Limb (tissue), 2 donors: ENCODE results near the gene MAML3.
A peak's percentile ranks its signal among the peaks of the same experiment; 100 is the strongest.

ENCODE experiments used
- DNase-seq, 2 donors: peaks; one replicate each; pipeline ENCODE4 v3.0.0-alpha.2; 2016; ENCODE audit errors: extremely low spot score in 2 of 2

Gene MAML3

DNA sequence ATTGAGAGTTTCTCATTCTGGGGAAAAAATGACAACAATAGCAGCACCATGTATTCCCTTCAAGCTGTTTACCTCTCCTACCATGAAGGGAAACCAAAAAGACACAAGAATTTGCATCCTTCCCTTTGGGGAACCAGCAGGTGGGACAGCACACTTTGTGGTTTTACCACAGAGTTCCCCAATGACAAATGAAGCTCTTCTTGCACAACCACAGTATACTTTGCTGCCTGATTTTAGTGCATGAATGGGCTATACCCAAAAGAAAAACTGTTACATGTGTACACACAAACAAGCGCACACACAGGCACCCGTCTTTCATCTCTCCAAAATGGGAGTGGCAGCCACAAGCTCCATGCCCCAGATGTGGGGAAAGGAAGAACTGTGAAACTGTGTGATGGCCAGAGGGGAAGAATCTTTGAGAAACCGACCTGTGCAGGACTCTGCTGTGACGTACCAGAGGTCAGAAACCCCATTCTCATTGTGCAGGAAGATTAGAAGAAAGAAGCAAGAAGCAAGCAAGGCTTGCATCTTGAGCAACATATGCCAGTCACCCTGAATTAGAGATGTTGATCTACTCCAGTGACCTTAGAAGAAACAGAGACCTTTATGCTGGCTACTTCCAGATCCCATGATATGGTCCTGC is 2.7 kb upstream of the MAML3 start:
- DNase-seq: no peak

DNA sequence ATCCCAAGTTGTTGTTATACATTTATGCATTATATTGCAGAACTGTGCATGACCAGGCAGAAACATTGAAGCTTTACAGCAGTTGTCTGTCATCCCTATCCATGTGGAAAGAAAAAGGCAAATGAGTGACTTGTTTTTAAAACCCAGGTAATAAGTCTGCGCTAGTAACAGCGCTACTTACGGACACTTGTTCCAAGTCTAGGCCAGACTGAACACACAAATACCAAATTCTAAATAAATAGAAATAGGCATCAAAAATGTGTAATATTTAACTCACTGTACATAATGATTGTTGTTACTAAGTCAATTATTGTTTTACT is 548 bp upstream of the MAML3 start:
- DNase-seq: no peak

DNA sequence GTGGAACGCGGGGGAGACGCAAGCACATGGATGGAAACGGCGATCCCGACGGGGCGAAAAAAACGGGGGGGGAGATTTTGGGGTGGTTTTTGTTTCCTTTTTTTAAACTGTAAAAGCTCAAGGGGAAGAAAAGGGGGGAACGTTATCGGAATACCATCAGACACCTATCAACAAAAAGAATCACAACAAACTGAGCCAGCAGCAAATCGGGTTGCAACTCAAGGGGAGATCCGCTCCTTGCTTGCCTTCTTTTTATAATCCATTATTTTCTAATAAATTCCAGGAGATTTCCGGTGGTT is 616 bp downstream of the MAML3 start:
- DNase-seq: no peak

DNA sequence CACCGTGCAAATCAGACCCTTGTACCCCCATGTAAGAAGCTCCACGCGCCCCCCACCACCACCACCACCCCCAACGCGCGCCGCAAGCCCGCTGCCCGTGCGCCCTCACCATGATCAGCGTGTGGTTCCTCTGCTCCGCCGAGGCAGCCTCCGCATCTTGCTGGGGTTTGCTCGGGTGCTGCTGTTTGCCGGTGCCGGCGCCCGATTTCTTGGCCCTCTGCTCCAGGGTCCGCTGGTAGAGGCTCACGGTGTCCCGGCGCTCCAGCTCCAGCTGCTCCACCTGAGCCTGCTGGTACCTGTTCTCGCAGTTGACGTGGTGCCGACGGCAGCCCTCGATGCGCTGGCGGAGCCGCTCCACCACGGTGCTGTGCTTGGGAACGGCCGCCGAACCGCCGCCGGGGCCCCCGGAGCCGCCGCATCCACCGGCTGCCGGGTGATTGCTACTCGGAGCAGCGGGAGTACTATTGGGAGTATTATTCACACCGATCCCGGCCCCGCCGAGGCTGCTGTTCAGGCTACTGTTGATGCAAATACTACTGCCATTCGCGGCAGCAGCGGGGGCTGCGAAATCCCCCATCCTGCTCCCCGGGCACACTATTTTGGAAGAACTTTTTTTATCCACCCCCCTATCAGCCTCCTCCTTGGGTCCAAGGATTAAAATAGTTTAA is 1.1 kb downstream of the MAML3 start:
- peak; percentile 21 to 77 for DNase-seq

DNA sequence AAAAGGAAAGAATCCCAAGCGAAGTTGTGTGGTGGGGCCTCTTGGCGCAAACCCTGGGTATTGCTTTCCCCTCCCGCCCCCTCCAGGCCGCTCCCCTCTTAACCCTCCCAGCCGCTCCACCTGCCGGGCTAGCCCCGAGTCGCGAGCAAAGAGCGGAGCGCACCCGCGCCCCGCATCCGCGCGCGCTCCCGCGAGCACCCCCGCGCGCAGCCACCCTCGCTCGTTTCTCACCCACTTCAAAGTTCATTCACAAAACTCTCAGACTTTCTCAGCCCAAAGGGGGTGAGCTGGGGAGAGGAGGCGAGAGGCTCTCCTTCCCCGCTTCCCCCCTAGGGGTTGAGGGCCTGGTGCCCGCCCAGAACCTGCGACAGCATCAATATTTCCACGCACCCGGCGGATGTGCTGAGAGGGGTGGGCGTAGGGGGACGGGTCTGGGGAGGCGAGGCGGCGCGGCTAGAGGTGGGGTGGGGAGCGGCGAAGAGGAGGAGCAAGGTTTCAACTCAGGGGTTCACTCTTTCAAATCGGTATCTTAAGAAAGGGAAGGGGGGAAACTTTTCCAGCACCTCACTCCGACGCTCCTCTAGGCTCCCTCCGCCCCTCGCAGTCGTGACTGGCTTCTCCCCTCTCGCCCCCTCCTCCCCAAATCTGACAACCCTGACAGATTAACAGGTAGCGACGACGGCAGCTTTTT is 1.8 kb downstream of the MAML3 start:
- peak; percentile 16 to 89 for DNase-seq

DNA sequence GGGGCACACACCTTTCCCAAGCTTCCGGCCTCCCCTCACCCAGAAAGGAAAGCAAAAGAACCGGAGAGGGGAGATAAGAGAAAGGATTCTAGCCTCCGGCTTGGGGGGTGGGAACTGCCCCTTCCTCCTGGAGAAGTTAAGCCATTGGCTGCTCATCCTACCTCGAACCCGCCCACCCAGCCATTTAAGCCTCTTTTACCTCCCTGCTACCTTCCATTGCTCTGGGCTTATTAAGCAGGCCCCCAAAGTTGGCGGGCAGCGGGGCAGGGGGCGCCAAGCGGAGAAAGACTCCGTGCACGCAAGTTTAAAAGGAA is 2.3 kb downstream of the MAML3 start:
- peak; percentile 86 to 91 for DNase-seq

DNA sequence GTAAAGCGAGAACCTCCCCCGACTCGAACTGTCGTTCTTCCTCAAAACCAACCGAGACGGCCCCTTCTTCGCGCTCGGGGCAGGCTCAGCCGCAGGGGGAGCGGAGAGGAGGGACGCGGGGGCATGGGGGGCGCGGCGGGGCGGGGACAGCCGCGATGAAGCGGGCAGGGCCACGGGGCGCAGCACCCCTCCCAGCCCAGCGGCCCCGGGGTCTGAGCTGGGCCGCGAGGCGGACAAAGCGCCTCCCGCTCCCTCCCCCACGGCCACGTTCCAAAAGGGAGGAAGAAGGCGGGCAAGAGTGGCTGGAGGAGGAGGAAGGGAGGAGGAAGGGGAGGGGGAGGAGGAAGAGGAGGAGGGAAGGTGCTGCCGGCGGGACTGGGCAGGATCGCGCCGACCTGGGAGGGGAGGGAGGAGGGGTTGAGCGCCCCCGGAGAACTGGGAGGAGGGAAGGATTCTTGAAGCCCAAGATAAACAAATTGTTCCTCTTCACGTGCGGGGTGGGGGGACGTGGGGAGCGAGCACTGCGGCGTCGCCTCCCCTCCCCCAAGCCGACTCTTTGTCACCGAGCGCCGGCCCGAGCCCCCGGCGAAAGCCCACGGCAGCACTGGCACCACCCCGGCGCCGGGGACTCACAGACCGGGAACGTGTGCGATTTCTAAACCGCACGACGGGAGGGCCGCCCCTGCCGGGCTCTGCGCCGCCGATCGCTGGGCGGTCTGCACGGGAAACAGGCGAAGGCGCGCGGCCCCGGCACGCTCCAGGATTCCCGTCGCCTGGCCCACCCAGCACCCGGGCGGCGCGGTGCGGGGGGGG is 2.9 kb downstream of the MAML3 start:
- peak; percentile 92 to 93 for DNase-seq

DNA sequence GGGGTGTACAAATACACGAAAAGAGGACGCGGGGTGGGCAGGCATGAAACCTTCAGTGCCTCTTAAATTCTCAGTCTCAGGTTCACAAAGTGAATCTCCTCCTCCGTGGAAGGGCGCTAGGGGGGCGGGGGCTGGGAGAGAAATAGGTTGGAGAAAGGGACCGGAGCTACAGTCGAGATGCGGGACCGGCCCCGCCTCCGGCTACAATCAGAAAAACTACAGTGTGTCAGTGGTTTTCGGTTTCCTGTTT is 3.4 kb downstream of the MAML3 start:
- no peak for DNase-seq

DNA sequence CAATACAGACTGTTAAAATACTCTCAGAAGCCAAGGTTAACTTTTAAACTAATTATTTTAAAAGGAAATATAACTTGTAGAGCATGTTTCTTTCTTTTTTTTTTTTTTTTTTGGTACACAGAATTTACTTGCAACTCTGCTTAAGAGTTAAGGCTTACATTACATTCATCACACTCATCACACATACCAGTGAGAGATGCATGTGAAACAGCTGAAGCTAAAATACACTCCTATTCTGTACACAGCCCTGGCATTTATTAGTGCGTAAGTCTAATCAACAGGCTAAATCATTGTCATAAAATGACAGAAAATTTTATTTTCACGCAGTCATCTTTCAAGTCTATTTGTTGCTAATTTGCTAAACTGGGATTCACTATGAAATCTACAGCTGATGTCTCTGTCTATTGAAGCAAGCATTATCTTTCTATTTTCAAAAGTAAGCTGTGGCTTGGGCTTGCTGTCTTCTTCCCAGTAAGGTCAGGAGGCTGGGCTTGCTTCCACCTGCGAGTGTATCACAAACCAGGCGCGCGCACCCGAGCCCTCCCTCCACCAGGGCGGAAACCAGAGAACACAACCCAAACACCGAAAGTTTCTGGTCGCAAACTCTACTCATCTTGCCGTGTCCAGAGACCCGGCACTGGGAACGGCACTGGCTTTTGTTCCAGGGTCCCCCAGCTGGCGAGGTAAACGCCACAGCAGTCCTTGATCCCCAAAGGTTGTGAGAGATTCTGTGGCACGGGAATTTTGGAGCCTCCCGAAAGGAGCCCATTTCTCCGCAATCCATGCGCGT is 3.9 kb downstream of the MAML3 start:
- DNase-seq: peak; percentile 21 to 80

DNA sequence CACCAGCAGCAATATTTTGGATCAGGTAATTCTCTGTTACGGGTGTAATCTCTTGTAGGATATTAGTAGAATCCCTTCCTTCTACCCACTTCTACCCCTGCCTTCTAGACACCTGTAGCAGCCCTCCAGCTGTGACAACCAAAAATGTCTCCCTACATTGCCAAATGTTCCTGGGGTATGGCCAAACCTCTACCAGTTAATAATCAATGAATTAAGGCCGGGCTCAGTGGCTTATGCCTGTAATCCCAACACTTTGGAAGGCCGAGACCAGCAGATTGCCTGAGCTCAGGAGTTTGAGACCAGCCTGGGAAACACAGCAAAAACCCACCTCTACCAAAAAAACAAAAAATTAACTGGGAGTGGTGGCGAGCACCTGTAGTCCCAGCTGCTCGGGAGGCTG is 9.9 kb downstream of the MAML3 start:
- no peak for DNase-seq

DNA sequence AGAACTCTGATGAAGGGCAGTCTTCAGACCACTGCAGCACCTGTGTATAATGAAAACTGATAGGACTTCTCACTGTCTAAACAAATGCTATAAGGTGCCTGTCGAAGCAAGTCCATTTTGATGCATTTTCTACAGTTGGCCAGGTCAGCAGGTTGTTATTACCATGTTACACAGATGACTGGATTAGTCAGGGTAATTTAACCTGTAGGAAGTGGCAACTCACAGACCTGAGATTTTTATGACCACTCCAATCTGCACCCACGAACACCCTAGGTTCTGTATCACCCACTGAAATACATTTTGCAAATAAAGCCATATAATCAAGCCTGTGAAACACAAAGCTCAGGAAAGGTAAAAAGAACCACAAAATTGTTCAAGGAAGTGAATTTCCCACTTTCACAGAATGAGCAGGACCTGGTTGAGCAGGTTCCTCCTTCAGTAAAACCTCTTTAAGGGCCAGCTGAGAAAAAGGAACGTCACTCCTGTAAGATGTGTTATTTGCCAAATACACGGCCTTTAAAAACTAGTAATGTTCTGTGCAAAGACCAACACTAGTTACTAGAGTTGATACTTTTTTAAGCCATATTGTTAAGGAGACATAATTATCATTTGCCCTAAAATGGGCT is 12.7 kb downstream of the MAML3 start:
- no peak for DNase-seq

DNA sequence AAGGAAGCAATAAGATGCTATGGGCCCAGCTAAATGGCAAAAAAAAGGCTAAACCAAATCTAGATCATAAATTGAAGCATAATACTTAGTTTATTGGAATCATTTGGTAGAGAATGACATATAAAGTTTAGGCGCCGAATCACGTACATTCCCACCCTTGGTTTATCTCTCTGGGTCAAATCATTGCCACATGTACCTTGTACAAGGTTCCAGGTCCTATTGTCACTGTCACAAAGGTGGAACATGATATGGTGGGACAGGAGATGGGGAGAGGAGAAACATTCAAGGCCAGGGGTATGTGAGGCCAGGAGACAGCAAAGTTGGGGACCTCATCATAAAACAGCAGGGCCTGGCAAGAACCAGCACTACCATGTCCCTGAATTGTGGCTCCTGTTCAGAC is 13.4 kb downstream of the MAML3 start:
- no peak for DNase-seq

DNA sequence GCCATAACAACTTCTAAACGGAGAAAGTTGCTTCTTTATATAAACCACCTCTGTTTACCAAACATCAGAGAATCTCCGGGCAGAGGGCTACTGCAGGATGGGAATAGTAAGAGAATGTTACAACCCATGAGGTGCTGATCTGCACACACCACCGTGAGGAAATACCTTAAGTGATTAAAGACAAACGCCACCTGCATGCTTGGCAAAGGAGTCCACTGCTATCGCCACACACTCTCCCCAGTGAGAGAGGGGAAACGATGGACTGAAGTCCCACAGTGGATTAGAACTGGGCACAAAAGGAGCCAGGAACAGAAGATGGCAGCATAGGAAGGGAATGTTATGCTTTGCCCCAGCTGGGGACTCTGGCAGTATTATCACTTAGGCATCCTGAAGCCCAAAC is 15.6 kb downstream of the MAML3 start:
- no peak for DNase-seq

DNA sequence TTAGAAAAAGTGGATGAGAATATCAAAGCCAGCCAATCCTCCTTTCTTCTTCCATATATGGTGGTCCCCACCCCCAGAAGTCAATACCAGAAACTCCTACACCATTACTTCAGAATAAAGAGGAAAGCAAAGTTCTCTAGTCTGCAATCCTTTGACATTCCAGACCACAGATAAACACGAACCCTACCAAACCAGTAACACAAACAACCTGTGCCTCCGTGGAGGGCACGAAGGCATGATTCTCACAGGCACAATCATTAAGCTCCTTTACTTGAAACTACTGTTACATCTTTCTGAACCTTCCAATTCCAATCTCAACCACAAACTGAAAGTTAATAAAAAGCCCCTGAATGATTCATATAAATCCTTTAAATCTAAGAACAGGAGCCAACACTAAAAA is 16.3 kb downstream of the MAML3 start:
- no peak for DNase-seq

DNA sequence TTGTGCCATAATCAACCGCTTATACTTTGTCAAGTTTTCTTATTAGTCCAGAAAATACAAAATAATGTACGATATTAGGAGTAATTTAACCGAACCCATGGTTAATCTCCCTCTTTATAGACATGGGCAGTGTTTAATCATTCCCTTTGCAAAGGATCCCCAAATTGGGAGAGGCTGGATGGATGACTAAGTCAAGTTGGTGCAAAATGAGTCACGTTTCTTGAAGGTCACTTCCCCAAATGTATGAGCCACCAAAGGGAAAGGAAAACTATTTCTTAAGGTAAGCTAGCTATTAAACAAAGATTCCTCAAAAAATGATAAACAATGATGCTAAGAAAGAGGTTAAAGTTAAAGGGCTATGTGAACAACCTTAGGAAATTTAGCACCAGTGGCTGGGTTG is 17.5 kb downstream of the MAML3 start:
- no peak for DNase-seq

DNA sequence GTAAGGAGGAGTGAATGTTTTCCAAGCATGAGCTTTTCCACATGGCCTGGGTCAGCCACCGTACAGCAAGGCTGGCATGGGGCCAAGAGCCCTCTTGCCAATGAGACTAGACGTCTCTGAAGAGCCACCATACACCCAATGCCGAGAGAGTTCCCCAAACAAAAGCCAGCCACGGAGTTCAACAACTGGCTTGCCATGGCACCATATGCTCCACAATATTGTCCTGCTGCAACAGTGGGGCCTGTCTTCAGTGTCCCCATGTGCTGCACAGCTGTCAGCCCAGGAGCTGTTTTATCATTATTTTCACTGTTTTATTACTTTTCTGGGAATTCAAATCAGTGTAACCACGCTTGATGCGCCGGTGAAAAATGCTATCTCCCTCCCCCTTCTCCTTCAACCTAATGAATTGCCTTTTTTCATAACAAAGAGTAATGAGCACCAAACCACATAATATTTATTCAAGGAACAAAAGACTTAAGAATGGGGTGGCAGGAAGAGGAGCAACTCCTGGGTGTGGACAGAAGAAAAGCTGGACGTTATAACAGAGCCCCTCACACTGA is 18.4 kb downstream of the MAML3 start:
- peak; percentile 50 to 71 for DNase-seq

DNA sequence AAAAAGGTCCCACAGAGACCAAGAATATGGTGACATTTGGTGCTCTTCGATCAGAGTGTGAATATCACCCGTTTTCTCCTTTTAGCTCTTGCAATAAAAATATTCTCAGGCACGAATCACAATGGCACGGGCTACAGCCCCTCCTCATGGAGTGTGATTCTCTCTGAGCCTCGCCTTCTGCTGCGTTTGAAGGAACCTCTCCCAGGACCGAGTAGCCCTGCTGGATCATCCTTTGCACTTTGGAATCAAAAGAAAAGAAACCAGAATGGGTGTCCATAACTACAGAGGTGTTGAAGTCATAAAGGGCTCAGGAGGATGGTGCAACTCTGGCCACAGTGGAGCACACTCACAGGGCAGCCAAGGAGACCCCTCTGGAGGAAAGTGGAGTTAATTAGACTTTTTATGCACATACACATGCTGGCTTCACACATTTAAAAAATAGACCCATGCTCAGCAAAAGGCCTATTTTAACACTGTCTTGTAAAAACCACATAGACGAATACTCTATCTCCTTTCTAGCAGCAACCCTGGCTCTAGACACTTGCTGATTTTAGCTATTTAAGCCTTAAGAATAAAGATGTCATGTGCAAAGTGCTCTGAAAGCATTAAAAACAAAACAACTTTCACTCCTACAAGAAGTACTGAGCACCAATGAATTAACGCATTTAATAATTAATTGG is 19.1 kb downstream of the MAML3 start:
- DNase-seq: no peak

DNA sequence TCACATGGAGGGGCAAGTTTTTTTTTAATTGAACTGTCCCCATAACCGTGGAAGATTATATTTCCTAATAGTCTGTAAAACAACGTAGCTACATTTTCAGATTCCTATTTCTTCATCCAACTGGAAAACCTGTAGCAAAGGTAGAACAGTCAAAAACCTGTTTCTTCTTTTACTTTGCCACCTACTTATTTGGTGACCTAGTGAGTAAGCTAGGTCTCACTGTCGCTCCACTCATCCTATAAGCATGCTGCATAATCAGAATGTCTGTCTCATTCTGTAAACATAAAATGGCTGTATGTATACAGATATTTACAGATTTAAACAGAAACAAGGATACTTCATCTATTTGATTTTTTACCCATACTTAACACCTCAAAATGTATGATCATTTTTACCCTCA is 20.4 kb downstream of the MAML3 start:
- no peak for DNase-seq

DNA sequence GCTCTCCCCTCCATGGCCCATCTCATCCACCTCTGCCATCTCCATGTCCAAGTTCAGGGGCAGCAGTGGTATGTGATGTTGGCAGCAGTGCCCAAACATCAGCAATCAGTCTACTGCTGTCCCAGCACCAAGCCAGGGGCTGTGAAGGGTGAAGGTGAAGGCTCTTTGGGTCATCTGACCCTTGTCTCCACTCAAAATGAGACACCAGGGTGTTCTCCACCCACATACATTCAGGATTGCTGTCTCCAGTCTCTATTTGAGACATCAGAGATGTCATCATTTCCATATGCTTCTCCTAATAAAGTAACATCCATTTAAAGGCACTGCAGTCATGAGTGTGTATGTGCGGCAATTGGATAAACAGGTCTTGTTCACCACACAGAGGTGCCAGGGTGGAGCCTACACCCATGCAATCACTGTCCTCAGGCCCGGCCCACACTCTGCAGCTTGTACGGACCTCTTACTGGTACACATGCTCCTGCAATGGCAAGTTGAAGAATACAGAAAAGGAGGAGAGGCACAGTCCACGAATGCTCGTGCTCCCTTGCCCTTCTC is 22.2 kb downstream of the MAML3 start:
- no peak for DNase-seq

DNA sequence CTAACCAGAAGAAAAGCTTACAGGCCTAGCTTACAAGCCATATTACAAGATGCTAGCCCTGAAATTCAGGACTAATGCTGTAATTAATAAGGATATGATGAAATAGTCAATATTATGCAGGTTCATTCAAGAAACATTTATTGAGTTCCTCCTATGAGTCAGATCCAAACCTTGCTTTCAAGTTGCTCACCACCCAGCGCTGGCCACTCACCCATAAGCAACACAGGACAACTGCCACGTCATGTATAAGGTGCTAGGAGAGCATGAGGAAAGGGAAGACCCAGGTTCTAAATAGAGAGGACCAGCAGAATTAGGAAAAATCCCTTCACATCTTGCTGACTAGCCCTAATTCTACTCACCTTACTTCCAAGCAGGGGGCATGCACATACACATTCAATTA is 23.3 kb downstream of the MAML3 start:
- DNase-seq: no peak

DNA sequence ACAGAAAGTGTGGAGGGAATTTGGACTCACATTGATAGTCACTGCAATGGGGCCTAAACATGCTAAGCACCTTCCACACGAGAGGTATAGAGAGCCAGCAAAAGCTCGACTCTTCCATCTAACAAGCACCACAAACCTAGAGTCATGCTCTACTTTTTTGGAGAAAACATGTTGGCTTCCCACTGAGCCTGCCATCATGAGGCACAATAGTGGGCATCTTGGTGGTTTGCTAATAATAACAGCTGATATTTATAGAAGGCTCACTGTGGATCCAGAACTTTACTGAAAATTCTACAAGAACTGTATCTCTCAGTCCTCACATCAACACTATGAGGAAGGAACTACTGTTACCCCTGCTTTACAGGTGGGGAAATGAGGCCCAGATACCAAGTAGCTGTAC is 26.6 kb downstream of the MAML3 start:
- no peak for DNase-seq
